ENCODE data around the gene GJB1. TPM values are rescaled to one million over a fixed set of nuclear protein-coding genes. Genes with fewer than 3 reads are reported as not detected.
"Not testable (repeated sequence)": the region's sequence is repeated elsewhere in the genome, so short reads cannot be mapped to it uniquely, and the experiment has no call there.

GJB1 gene
- total RNA-seq, 1 experiment from 2014 or later: 351 TPM

- DNase-seq (ENCODE audit: low read depth, low spot score): no peak
Observed at GRCh38 chrX:71244359-71245128, 21.5 kb downstream of the GJB1 start.

GRCh38 chrX:71245159-71245558 lies 22.1 kb downstream of the GJB1 start:
- in situ Hi-C loops (cut with HindIII; ENCODE audit: low pct_unique_long_range_greater_than_20kb, low sequenced_read_pairs): no loop called here

More at GRCh38 chrX:71244359-71245128, 21.5 kb downstream of the GJB1 start:
- in situ Hi-C loops (cut with HindIII; ENCODE audit: low pct_unique_long_range_greater_than_20kb, low sequenced_read_pairs): no loop called here

GRCh38 chrX:71250841-71251240 lies 27.8 kb downstream of the GJB1 start:
- no peak for DNase-seq (ENCODE audit: low read depth, low spot score)
- in situ Hi-C loops (cut with HindIII; ENCODE audit: low pct_unique_long_range_greater_than_20kb, low sequenced_read_pairs): no loop called here

More at GRCh38 chrX:71245159-71245558, 22.1 kb downstream of the GJB1 start:
- no peak for DNase-seq (ENCODE audit: low read depth, low spot score)

- in situ Hi-C loops (cut with HindIII; ENCODE audit: low pct_unique_long_range_greater_than_20kb, low sequenced_read_pairs): no loop called here
- DNase-seq (ENCODE audit: low read depth, low spot score): no peak
Observed at GRCh38 chrX:71251466-71251973, 28.5 kb downstream of the GJB1 start.

- DNase-seq (ENCODE audit: low read depth, low spot score): no peak
- in situ Hi-C loops (cut with HindIII; ENCODE audit: low pct_unique_long_range_greater_than_20kb, low sequenced_read_pairs): no loop called here
Observed at GRCh38 chrX:71252221-71252620, 29.2 kb downstream of the GJB1 start.

- DNase-seq (ENCODE audit: low read depth, low spot score): peak; percentile 38
- in situ Hi-C loops (cut with HindIII; ENCODE audit: low pct_unique_long_range_greater_than_20kb, low sequenced_read_pairs): no loop called here
Observed at GRCh38 chrX:71253253-71254091, 30.4 kb downstream of the GJB1 start.

- DNase-seq (ENCODE audit: low read depth, low spot score): peak; percentile 83
- in situ Hi-C loops (cut with HindIII; ENCODE audit: low pct_unique_long_range_greater_than_20kb, low sequenced_read_pairs): no loop called here
Observed at GRCh38 chrX:71254092-71254963, 31.3 kb downstream of the GJB1 start, which contains the start of gene ZMYM3. TSS of gene ZMYM3 (minus strand) at chrX:71254140. CDS start at chrX:71253255, 885 bp downstream.

- in situ Hi-C loops (cut with HindIII; ENCODE audit: low pct_unique_long_range_greater_than_20kb, low sequenced_read_pairs): no loop called here
- no peak for DNase-seq (ENCODE audit: low read depth, low spot score)
Observed at GRCh38 chrX:71256051-71256450, 33.0 kb downstream of the GJB1 start.

- in situ Hi-C loops (cut with HindIII; ENCODE audit: low pct_unique_long_range_greater_than_20kb, low sequenced_read_pairs): no loop called here
- DNase-seq (ENCODE audit: low read depth, low spot score): no peak
Observed at GRCh38 chrX:71256856-71257255, 33.8 kb downstream of the GJB1 start.

GRCh38 chrX:71268624-71269023 lies 45.6 kb downstream of the GJB1 start:
- in situ Hi-C loops (cut with HindIII; ENCODE audit: low pct_unique_long_range_greater_than_20kb, low sequenced_read_pairs); DNase-seq (ENCODE audit: low read depth, low spot score): not testable (repeated sequence)

- in situ Hi-C loops (cut with HindIII; ENCODE audit: low pct_unique_long_range_greater_than_20kb, low sequenced_read_pairs): no loop called here
- no peak for DNase-seq (ENCODE audit: low read depth, low spot score)
Observed at GRCh38 chrX:71269801-71270395, 46.9 kb downstream of the GJB1 start.

GRCh38 chrX:71272313-71272712 lies 49.3 kb downstream of the GJB1 start:
- DNase-seq (ENCODE audit: low read depth, low spot score): not testable (repeated sequence)

More at GRCh38 chrX:71272313-71272712, 49.3 kb downstream of the GJB1 start:
- in situ Hi-C loops (cut with HindIII; ENCODE audit: low pct_unique_long_range_greater_than_20kb, low sequenced_read_pairs): not testable (repeated sequence)

Other genes with a start within 250 kb of the GJB1 start
- gene SNX12, start 154.9 kb upstream of the GJB1 start, total RNA-seq (2014; rRNA removed; shearing (Covaris generic)): 91.7 and 94.2 TPM in 2 replicates
- gene FOXO4, start 127.4 kb upstream of the GJB1 start, total RNA-seq (2014; rRNA removed; shearing (Covaris generic)): 6.7 TPM in 2 replicates
- not detected in 2 replicates for gene CXorf65, start 116.5 kb upstream of the GJB1 start, total RNA-seq (2014; rRNA removed; shearing (Covaris generic))
- gene IL2RG, start 111.6 kb upstream of the GJB1 start, total RNA-seq (2014; rRNA removed; shearing (Covaris generic)): not detected in 2 replicates
- gene MED12, start 104.6 kb upstream of the GJB1 start, total RNA-seq (2014; rRNA removed; shearing (Covaris generic)): 13.5 and 14.1 TPM in 2 replicates
- gene NLGN3, start 78.4 kb upstream of the GJB1 start, total RNA-seq (2014; rRNA removed; shearing (Covaris generic)): 0.05 and 0.24 TPM in 2 replicates
- gene ZMYM3, start 30.9 kb downstream of the GJB1 start, total RNA-seq (2014; rRNA removed; shearing (Covaris generic)): 15.0 and 17.3 TPM in 2 replicates
- 496 and 503 TPM in 2 replicates for gene NONO, start 60.4 kb downstream of the GJB1 start, total RNA-seq (2014; rRNA removed; shearing (Covaris generic))
- gene ITGB1BP2, start 78.5 kb downstream of the GJB1 start, total RNA-seq (2014; rRNA removed; shearing (Covaris generic)): 0.32 and 0.59 TPM in 2 replicates
- 13.1 and 14.3 TPM in 2 replicates for gene TAF1, start 143.1 kb downstream of the GJB1 start, total RNA-seq (2014; rRNA removed; shearing (Covaris generic))

All from SK-MEL-5 (cell line).